Hepatocyte (in vitro differentiated cells): ENCODE results near the gene ANAPC10. TPM values are rescaled to one million over a fixed set of nuclear protein-coding genes. Genes with fewer than 3 reads are reported as not detected.

Experiments used
- DNase-seq: peaks from one replicate; pipeline ENCODE4 v3.0.0-alpha.2; 2016; ENCODE audit warnings: low spot score
- H2AFZ ChIP-seq: fragments of 200-600 bp; sonication (generic); 2 replicates; pipeline ENCODE4 v1.6.0; 2016; ENCODE audit warnings: antibody characterized with exemption, mild to moderate bottlenecking
- H3K27ac ChIP-seq: fragments of 200-600 bp; sonication (generic); 2 replicates; pipeline ENCODE4 v1.5.1; 2016; ENCODE audit warnings: mild to moderate bottlenecking
- H3K27me3 ChIP-seq: fragments of 200-600 bp; sonication (generic); 2 replicates; pipeline ENCODE4 v1.6.1; 2016
- H3K36me3 ChIP-seq: fragments of 200-600 bp; sonication (generic); replicated peaks from 2 replicates; pipeline ENCODE4 v1.5.1; 2016; ENCODE audit warnings: low read depth; ENCODE audit not compliant: insufficient read depth
- H3K4me1 ChIP-seq: fragments of 200-600 bp; sonication (generic); 2 replicates; pipeline ENCODE4 v1.5.1; 2016; ENCODE audit warnings: mild to moderate bottlenecking, moderate library complexity; ENCODE audit not compliant: insufficient read depth
- H3K4me2 ChIP-seq: fragments of 200-600 bp; sonication (generic); 2 replicates; pipeline ENCODE4 v1.6.0; 2016
- H3K4me3 ChIP-seq: fragments of 200-600 bp; sonication (generic); 2 replicates; pipeline ENCODE4 v1.5.1; 2016; ENCODE audit warnings: mild to moderate bottlenecking
- H3K79me2 ChIP-seq: fragments of 200-600 bp; sonication (generic); 2 replicates; pipeline ENCODE4 v1.6.0; 2017; ENCODE audit warnings: mild to moderate bottlenecking
- H3K9me2 ChIP-seq: fragments of 200-600 bp; sonication (generic); replicated peaks from 2 replicates; pipeline ENCODE4 v1.6.0; 2017; ENCODE audit warnings: mild to moderate bottlenecking; ENCODE audit not compliant: insufficient read depth
- H3K9me3 ChIP-seq: fragments of 200-600 bp; sonication (generic); 2 replicates; pipeline ENCODE4 v1.5.1; 2016; ENCODE audit warnings: low read depth, mild to moderate bottlenecking
- H4K20me1 ChIP-seq: fragments of 200-600 bp; sonication (generic); 2 replicates; pipeline ENCODE4 v1.6.0; 2016; ENCODE audit warnings: mild to moderate bottlenecking; ENCODE audit not compliant: insufficient read depth, poor library complexity, severe bottlenecking
- EZH2 ChIP-seq: fragments of 200-600 bp; sonication (generic); IDR thresholded peaks from 2 replicates; pipeline ENCODE4 v1.6.1; 2016; ENCODE audit warnings: antibody characterized with exemption, mild to moderate bottlenecking, borderline replicate concordance
- EZH2phosphoT487 ChIP-seq: fragments of 200-600 bp; sonication (generic); IDR thresholded peaks from one replicate; pipeline ENCODE4 v1.6.1; 2018; ENCODE audit warnings: antibody characterized with exemption, mild to moderate bottlenecking, low read depth, moderate library complexity; ENCODE audit not compliant: unreplicated experiment, severe bottlenecking
- WGBS: methylation state at CpG from one replicate; pipeline ENCODE4 v1.1.6; 2016; ENCODE audit warnings: low lambda C conversion rate; ENCODE audit errors: missing lambda C conversion rate; 5-methylcytosine and 5-hydroxymethylcytosine counted together
- polyA plus RNA-seq: library from polyadenylated mRNA; unstranded; fragments of >200 nt; fragmentation: Nextera tagmentation; extraction: Ambion mirVana; gene quantifications from 2 replicates; pipeline ENCODE4 v1.2.1, GENCODE V29; 2016
- total RNA-seq: library from RNA; depleted of rRNA; stranded (reverse); fragments of >200 nt; gene quantifications from 2 replicates; pipeline ENCODE4 v1.2.3, GENCODE V29; 2014
- TF ChIP-seq, protein P1 (sequence below): fragments of 200-600 bp; sonication (generic); IDR thresholded peaks from 2 replicates; pipeline ENCODE4 v1.5.1; 2016; ENCODE audit warnings: antibody characterized with exemption, mild to moderate bottlenecking; ENCODE audit not compliant: poor library complexity

Gene ANAPC10
- total and polyA plus RNA-seq, 2 experiments from 2014 or later, result 27.2 to 31.0 TPM

DNA sequence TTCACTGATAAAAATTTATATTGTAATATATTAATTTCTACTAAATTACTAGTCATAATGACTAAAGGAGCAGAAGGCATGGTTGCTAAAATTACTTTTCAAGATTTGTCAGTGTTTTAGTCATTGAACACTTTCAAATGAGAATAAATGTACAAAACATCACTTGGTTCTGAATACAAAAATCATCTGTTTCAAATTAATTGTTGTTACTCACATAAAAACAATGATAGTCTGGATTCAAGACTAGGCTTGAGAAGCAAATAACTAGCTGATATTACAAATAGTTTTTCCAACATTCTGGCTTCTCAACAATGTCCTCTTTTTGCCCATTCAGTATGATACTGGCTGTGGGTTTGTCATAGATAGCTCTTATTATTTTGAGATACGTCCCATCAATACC lies 112.5 kb downstream of the ANAPC10 start:
- H3K27me3 ChIP-seq, result no peaks in the 10 kb centered on the region
- no peak overlapping the region for H2AFZ ChIP-seq
- H3K27ac ChIP-seq, result no peak overlapping the region
- H3K36me3 ChIP-seq, result no peaks in the 10 kb centered on the region
- H3K9me3 ChIP-seq, result no peaks in the 10 kb centered on the region
- DNase-seq, result no peak
- no peaks in the 10 kb centered on the region for H4K20me1 ChIP-seq
- TF ChIP-seq EZH2phosphoT487 (no peak), EZH2 (no peak)
- TF ChIP-seq, protein P1, sequence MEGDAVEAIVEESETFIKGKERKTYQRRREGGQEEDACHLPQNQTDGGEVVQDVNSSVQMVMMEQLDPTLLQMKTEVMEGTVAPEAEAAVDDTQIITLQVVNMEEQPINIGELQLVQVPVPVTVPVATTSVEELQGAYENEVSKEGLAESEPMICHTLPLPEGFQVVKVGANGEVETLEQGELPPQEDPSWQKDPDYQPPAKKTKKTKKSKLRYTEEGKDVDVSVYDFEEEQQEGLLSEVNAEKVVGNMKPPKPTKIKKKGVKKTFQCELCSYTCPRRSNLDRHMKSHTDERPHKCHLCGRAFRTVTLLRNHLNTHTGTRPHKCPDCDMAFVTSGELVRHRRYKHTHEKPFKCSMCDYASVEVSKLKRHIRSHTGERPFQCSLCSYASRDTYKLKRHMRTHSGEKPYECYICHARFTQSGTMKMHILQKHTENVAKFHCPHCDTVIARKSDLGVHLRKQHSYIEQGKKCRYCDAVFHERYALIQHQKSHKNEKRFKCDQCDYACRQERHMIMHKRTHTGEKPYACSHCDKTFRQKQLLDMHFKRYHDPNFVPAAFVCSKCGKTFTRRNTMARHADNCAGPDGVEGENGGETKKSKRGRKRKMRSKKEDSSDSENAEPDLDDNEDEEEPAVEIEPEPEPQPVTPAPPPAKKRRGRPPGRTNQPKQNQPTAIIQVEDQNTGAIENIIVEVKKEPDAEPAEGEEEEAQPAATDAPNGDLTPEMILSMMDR, result no peak
- no peaks in the 10 kb centered on the region for H3K4me1 ChIP-seq
- no peak overlapping the region for H3K4me2 ChIP-seq
- H3K79me2 ChIP-seq, result no peaks in the 10 kb centered on the region
- no peaks in the 10 kb centered on the region for H3K9me2 ChIP-seq
- no peak overlapping the region for H3K4me3 ChIP-seq
- WGBS, result 100% methylated on average over 1 of the region's 1 CpG

DNA sequence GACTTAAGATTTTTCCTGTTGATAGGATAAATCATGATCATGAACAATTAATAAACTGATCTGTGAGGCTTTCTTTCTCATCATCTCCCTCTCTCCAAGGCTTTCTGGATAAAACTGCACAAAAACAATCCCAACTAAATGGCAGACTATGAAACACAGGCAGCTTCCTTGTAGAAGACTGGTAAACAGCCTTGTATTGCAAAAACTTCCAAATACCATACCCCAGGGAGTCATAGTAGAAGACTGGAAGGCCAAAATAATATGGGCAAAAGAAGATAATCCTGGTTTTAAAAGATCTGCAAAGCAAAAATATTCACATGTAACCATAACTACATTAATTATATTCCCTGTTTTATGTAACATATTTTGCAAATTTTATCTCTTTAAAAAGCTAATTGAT lies 113.0 kb downstream of the ANAPC10 start:
- Histone ChIP-seq H4K20me1 (no peaks in the 10 kb centered on the region), H3K79me2 (no peaks in the 10 kb centered on the region), H3K4me2 (no peak overlapping the region)

DNA sequence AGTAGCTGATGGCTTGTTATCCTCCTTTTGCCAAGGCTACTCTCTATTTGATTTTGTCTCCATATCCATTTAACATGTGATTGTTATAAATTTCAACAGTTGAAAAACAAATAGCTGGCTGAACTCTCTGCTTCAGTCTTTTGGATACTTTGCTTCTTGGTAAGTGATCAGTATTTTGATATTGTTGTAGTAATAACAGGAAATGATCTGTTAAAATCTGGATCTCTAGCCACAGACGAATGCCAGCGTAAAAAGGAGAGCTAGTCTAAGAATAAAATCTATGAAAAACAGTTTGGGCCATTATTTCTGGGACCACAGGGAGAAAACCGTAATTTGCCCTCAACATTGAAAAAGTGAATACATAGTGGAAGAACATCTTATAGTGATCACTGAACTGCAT lies 113.8 kb downstream of the ANAPC10 start:
- H3K27ac ChIP-seq, result no peak overlapping the region
- no peak overlapping the region for H3K4me3 ChIP-seq
- H3K79me2 ChIP-seq, result no peaks in the 10 kb centered on the region
- H3K9me3 ChIP-seq, result no peaks in the 10 kb centered on the region
- H2AFZ ChIP-seq, result no peak overlapping the region
- no peaks in the 10 kb centered on the region for H3K27me3 ChIP-seq
- no peaks in the 10 kb centered on the region for H3K9me2 ChIP-seq
- no peaks in the 10 kb centered on the region for H3K4me1 ChIP-seq
- no peak overlapping the region for H3K4me2 ChIP-seq
- TF ChIP-seq EZH2 (no peak), EZH2phosphoT487 (no peak)
- TF ChIP-seq, protein P1, result no peak
- no peaks in the 10 kb centered on the region for H3K36me3 ChIP-seq
- no peaks in the 10 kb centered on the region for H4K20me1 ChIP-seq
- WGBS, result 95% methylated on average over 3 of the region's 3 CpGs
- DNase-seq, result no peak

More for the DNA sequence above, 113.0 kb downstream of the ANAPC10 start:
- Histone ChIP-seq H3K4me1 (no peaks in the 10 kb centered on the region), H2AFZ (no peak overlapping the region), H3K9me2 (no peaks in the 10 kb centered on the region), H3K36me3 (no peaks in the 10 kb centered on the region), H3K27me3 (no peaks in the 10 kb centered on the region), H3K9me3 (no peaks in the 10 kb centered on the region), H3K27ac (no peak overlapping the region), H3K4me3 (no peak overlapping the region)
- TF ChIP-seq, protein P1, result no peak
- TF ChIP-seq EZH2, result no peak
- TF ChIP-seq EZH2phosphoT487, result no peak
- no peak for DNase-seq

DNA sequence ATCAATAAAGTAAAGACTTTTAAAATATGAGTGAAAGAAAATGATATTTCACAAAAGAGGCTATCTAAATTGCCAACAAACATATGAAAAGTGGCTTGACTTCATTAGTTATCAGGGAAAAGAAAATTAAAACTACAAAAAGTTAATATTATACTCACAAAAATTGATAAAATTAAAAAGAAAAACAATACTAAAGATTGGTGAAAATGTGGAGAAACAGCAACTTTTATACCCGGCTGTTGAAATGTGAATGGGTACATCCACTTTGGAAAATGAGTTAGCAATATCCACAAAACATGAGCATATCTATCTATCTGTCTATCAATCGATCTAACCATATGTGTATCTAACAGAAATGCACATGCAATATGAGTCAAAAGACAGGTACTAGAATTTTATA lies 122.3 kb downstream of the ANAPC10 start:
- WGBS, result 88% methylated on average over 2 of the region's 2 CpGs
- Histone ChIP-seq H4K20me1 (no peaks in the 10 kb centered on the region), H3K79me2 (no peaks in the 10 kb centered on the region), H3K4me3 (no peak overlapping the region), H3K4me2 (no peak overlapping the region), H3K4me1 (no peaks in the 10 kb centered on the region), H2AFZ (no peak overlapping the region), H3K9me2 (no peaks in the 10 kb centered on the region), H3K9me3 (no peaks in the 10 kb centered on the region), H3K27ac (no peak overlapping the region), H3K36me3 (no peaks in the 10 kb centered on the region), H3K27me3 (no peaks in the 10 kb centered on the region)
- DNase-seq, result no peak
- TF ChIP-seq EZH2phosphoT487 (no peak), EZH2 (no peak)
- TF ChIP-seq, protein P1, result no peak
